Neuron (in vitro differentiated cells): Measurements from ENCODE around the gene PRPF38A.

Experiments
- H2AFZ ChIP-seq: one replicate; pipeline ENCODE4 v1.6.1; 2013; ENCODE audit warnings: low read depth, mild to moderate bottlenecking, inconsistent platforms, low read length, moderate library complexity
- H3K27me3 ChIP-seq: one replicate; pipeline ENCODE4 v1.6.1; 2013; ENCODE audit warnings: low read length; ENCODE audit not compliant: insufficient read depth
- H3K36me3 ChIP-seq: one replicate; pipeline ENCODE4 v1.6.1; 2013; ENCODE audit warnings: low read length; ENCODE audit not compliant: insufficient read depth
- H3K4me1 ChIP-seq: one replicate; pipeline ENCODE4 v1.6.1; 2013; ENCODE audit warnings: low read length; ENCODE audit not compliant: insufficient read depth
- H3K4me3 ChIP-seq: 2 replicates; pipeline ENCODE4 v1.5.1; 2013; ENCODE audit warnings: mild to moderate bottlenecking, low read length, moderate library complexity
- H3K9me3 ChIP-seq: one replicate; pipeline ENCODE4 v1.6.1; 2013; ENCODE audit warnings: low read length

PRPF38A gene, protein sequence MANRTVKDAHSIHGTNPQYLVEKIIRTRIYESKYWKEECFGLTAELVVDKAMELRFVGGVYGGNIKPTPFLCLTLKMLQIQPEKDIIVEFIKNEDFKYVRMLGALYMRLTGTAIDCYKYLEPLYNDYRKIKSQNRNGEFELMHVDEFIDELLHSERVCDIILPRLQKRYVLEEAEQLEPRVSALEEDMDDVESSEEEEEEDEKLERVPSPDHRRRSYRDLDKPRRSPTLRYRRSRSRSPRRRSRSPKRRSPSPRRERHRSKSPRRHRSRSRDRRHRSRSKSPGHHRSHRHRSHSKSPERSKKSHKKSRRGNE

DNA sequence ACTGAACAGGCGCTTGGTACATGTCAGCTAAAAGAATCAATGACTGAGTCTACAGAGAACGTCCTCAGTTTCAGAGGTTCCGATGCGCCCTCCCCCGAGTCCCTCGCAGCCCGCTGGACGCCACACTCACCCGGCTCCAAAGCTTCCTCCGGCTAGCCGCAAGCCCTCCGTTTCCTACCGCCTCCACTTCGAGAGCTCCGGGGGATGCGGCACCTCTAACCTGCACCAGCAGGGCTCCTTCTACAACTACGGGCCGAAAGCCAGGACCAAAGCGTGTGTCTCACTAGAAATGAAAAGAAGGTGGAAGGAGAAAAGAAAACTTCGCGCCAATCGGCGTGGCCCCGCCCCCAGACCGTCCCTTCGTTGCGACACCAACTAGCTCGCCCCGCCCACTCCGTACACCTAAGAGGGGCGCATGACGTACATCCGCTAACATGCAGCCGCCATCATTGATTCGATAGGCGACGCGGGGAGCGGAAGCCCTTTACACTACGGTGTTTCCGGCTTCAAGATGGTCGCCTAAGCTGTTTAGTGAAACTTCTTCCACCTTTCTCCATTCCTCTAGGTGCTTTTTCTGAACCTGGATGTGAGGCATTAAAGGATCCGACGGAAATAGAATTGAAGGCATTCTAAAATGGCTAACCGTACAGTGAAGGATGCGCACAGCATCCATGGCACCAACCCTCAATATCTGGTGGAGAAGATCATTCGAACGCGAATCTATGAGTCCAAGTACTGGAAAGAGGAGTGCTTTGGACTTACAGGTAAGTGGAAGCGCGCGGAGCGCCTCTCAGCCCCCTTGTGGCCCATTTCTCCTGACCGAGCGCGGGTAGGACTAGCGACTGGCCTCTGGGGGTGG is at the start of gene PRPF38A, which contains the start of gene ORC1:
Gene PRPF38A, plus strand, starts transcription at position 487 of the 859 bp plus-strand sequence. Its CDS starts 148 bp downstream, at position 635.
Gene ORC1, minus strand, starts transcription at position 308 of the 859 bp plus-strand sequence. CDS start 2,200 bp downstream, outside the sequence.
- no peaks in the 10 kb centered on the region for H3K27me3 ChIP-seq
- H3K4me1 ChIP-seq: peaks cover 21% of the 10 kb centered on the region
- H3K4me3 ChIP-seq: peak within 1 kb of the TSS; percentile 91
- H3K9me3 ChIP-seq: no peaks in the 10 kb centered on the region
- H3K36me3 ChIP-seq: peaks cover 46% of the 10 kb centered on the region
- H2AFZ ChIP-seq: peak within 1 kb of the TSS; percentile 87

DNA sequence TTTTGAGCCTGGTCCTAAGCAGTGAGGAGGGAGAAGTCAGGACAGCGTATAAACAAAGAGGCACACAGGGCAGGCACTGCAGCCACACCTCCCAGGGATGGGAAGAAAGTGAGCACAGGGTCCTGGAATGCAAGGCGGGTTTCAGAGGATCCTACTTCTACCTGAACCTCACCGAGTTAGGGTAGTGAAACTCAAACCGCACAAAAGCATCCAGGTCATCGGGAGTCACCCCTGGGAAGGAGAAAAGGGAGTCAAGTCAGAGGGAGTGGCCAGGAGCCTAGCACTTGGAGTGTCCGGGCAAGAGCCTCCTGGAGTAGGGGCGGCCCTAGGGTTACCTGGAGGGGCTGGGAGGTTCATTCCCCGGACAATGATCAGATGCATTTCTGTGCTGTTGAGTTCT is 49.0 kb upstream of the PRPF38A start:
- Histone ChIP-seq H2AFZ (no peak overlapping the region), H3K36me3 (peaks cover 83% of the 10 kb centered on the region), H3K4me3 (no peak overlapping the region), H3K27me3 (no peaks in the 10 kb centered on the region), H3K9me3 (no peaks in the 10 kb centered on the region), H3K4me1 (peaks cover 12% of the 10 kb centered on the region)

DNA sequence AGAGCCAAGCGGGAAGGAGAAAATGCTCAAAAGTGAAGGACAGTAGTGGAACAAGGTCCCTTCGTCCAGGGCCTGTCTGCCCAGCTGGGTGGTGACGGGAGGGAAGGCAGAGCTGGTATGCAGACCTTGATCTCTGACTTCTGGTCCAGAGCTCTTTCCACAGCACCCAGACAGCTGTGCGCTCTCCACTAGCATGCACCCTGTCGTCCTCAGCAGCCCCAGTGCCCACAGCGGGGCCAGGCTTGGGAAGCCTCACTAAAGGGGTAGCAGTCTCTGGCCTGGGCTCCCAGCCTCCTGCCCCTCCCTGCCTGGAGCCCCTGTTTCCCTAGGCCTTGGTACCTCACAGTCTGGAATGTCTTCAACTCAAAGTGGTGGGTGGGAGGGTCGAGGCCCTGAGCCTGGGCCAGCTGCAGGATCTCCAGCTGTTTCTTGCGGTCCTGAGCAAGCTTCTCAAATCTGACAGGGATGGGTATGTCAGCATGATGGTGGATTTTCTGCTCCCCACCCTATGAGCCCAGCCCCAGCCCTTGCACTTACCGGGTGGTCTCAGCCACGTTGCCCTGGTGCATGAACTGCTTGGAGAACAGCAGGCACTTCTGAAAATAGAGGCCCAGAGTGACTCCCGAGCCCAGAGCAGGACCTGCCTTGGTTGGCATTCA is 48.4 kb upstream of the PRPF38A start:
- no peaks in the 10 kb centered on the region for H3K27me3 ChIP-seq
- peaks cover 88% of the 10 kb centered on the region for H3K36me3 ChIP-seq
- H3K4me3 ChIP-seq: no peak overlapping the region
- H2AFZ ChIP-seq: no peak overlapping the region
- H3K9me3 ChIP-seq: no peaks in the 10 kb centered on the region
- H3K4me1 ChIP-seq: peaks cover 7% of the 10 kb centered on the region

DNA sequence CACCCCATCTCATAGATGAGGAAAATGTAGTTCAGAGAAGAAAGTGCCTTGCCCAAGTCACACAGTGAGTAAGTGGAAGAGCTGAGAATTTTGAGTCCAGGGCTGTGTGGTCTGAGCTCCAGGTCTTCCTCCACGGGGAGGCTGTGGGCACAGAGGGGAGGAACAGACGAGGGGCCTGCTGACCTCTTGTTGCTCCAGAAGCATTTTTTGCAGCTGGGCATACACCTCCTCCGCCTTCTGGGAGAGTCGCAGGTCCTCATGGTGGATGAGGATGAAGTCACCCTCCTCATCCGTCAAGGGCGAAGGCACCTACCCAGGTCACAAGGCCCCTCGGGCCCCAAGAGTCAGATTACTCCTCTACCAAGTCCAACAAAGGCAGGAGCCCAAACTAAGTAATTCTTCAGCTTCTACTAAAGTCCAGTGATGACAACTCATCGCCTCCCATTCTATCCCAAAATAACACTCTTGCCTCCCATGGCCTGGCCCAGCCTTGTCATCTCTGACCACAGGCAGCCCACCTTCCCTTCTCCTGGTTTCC is 47.5 kb upstream of the PRPF38A start:
- no peaks in the 10 kb centered on the region for H3K9me3 ChIP-seq
- H2AFZ ChIP-seq: no peak overlapping the region
- no peak overlapping the region for H3K4me3 ChIP-seq
- H3K36me3 ChIP-seq: peaks cover 96% of the 10 kb centered on the region
- peaks cover under 1% of the 10 kb centered on the region for H3K4me1 ChIP-seq
- no peaks in the 10 kb centered on the region for H3K27me3 ChIP-seq

DNA sequence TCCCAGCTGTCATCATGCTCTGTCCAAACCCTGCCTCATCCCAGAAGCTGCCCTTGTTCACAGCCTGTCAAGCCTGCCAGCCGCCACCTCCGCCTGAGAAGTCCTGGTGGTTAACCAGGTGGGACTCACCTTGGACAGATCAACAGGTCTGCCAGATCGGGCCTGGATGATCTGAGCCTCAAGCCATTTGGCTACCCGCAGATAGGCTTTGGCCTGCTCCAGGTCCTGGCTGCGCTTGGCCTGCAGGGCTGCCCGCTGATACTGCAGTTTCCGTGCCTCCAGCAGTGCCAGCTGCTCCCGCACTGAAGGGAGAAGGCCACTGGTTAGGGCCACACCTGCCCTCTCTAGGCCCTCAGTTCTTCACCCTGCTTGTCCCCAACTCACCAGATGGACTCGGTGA is 47.0 kb upstream of the PRPF38A start:
- no peaks in the 10 kb centered on the region for H3K27me3 ChIP-seq
- H3K4me3 ChIP-seq: no peak overlapping the region
- H2AFZ ChIP-seq: no peak overlapping the region
- H3K9me3 ChIP-seq: no peaks in the 10 kb centered on the region
- H3K4me1 ChIP-seq: no peaks in the 10 kb centered on the region
- peaks cover 98% of the 10 kb centered on the region for H3K36me3 ChIP-seq

DNA sequence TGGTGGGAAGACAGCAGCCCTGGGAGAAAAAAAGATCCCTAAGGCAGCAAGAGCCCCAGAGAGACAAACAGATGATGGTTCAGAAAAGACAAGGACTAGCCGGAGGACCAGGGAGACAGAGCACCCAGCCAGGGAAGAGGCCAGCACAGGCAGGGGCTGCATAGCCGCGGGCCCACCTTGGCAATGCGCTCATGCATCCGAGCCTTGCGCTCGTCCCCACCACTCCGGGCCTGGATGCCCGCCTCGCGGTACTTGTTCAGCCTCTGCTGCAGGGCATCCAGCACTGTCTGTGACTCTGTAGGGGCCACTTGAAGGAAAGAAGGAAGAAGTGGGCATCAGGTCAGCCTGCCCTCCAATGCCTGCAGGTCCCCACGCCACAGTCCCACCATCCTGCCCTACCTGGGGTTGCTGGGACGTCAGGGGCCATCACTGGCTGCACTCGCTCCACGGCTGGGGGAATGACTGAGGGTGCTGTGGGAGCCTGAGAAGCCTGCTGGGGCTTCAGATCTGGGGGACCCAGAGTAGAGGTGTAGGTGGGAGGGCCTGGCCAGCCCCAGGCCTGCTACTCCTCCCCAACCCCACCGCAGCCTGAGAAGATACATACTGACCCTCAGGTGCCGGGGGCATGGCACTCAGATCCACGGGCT is 45.4 kb upstream of the PRPF38A start:
- no peaks in the 10 kb centered on the region for H3K27me3 ChIP-seq
- H3K36me3 ChIP-seq: peaks cover 91% of the 10 kb centered on the region
- no peak overlapping the region for H2AFZ ChIP-seq
- no peaks in the 10 kb centered on the region for H3K4me1 ChIP-seq
- H3K4me3 ChIP-seq: no peak overlapping the region
- no peaks in the 10 kb centered on the region for H3K9me3 ChIP-seq

DNA sequence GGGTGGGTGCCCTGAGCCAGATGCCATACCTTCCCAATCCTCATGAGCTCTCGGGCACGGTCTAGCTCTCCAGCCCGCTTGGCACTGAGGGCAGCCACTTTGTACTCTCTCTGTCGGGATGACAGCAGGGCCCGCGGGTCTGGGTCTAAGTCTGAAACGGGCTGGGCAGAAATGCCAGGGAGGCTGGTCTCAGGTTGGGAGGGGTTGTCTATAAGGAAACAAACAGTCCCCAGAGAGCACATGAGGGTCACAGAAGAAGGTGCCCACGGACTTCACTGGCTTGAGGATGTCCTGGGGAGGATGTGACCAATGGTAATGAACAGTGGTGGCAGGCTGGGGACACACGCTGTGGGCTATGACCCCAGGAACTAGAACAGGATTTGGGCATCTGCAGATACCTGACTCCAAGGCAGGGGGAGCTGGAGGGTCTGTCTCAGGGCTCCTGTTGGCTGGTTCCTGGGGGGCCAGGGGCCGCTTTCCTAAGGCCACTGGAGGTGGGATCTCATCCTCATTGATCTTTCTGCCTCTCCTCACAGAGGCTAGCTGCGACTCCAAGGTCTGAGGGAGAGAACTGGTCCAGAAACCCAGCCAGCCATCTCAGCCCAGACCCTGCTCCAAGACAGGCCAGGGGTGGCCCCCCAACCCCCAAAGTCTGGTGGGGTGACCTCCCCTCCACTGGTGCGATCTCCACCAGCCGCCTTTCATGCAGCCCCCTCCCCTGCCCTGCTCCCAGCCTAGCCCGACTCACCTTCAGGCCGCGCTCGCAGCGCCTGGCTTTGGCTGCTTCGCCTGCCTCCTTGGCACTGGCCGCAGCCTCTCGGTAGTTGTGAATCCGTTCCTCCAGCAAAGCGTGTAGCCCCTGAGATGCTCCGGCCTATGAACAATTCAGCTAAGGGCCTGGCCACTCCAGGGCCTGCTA is 44.5 kb upstream of the PRPF38A start:
- no peak overlapping the region for H3K4me3 ChIP-seq
- H3K27me3 ChIP-seq: no peaks in the 10 kb centered on the region
- H2AFZ ChIP-seq: no peak overlapping the region
- peaks cover 85% of the 10 kb centered on the region for H3K36me3 ChIP-seq
- peaks cover 5% of the 10 kb centered on the region for H3K4me1 ChIP-seq
- no peaks in the 10 kb centered on the region for H3K9me3 ChIP-seq

DNA sequence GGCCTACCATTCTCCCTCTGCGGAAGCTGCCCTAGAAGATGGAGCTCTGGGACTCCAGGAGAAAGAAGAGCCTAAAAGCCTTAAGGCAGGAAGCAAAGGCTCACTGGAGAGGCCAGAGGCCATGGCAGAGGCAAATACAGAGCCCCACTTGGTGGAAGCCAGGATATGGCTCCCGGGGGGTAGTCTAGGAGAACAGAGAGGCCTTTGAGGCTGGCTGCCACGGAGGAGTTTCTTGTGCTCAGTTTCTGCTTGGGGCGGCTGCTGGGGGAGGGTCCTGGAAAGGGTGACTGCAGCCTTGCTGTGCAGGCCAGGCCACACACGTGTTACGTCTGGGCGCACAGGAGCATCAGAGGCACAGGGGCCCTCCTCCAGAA is 43.8 kb upstream of the PRPF38A start:
- no peak overlapping the region for H2AFZ ChIP-seq
- H3K4me3 ChIP-seq: no peak overlapping the region
- H3K4me1 ChIP-seq: peaks cover 10% of the 10 kb centered on the region
- no peaks in the 10 kb centered on the region for H3K27me3 ChIP-seq
- no peaks in the 10 kb centered on the region for H3K9me3 ChIP-seq
- peaks cover 78% of the 10 kb centered on the region for H3K36me3 ChIP-seq

DNA sequence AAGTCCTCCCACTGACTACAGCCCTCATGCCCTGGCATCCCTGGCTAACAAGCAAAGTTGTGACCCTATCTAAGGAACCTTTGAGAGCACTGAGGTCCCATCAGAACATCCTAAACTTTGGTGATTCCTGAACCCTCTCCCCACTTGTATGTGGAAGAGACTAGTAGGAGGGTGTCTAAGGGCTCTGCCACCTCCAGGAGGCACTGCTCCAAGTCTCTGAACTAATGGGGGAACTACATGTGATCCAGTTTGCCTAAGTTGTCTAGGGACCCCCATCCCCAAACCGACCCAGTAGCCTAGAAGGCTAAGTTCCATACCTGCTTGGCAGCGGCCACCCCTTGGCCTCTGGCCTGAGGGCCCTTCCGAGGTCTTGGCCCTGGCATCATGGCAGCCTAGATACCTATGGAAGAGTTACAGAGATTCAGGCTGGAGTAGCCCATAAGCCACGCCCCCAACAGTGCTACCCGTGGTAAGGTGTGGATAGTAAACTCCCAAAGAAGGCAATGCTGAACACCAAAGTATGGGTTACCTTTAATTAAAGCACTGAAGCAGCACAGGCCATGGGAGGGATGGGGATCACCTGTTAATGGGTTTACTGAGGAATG is 40.1 kb upstream of the PRPF38A start:
- Histone ChIP-seq H2AFZ (no peak overlapping the region), H3K4me3 (peak overlapping the region; percentile 81), H3K36me3 (peaks cover 42% of the 10 kb centered on the region)

DNA sequence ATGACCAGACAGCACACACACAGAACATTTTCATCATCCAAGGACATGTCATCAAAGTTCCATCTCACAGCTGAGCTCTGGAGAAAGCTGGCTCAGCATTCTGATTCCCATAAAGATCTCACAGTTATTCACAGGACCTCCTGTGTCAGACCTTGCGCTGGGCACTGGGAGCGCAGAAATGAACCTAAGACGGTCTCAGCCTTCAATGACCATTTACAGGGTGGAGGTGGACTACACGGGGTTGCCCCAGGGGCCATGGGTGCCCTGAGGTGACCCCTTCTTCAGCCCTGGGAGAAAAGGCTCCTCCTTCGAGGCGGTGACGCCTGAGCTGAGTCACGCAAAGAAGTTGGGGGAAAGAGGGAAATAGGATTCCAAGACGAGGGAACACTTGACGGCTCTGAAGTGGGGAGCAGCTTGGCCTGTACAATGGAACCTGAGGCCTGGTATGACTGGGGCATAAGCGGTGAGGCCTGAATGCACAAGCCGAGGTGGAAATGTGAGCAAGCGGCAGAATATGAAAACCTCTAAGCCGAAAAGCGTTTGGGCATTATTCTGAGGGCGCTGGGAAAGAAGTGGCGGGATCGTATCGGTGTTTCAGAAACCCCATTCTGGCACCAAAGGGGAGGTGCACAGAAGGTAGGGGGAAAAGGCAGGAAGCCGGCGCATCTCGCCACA is 39.2 kb upstream of the PRPF38A start:
- Histone ChIP-seq H3K36me3 (peaks cover 33% of the 10 kb centered on the region), H3K4me1 (peaks cover 10% of the 10 kb centered on the region), H3K9me3 (no peaks in the 10 kb centered on the region), H3K27me3 (no peaks in the 10 kb centered on the region), H3K4me3 (peak overlapping the region; percentile 81), H2AFZ (peak overlapping the region; percentile 93)

More for the DNA sequence above, 40.1 kb upstream of the PRPF38A start:
- Histone ChIP-seq H3K4me1 (peaks cover 10% of the 10 kb centered on the region), H3K27me3 (no peaks in the 10 kb centered on the region), H3K9me3 (no peaks in the 10 kb centered on the region)
